Measurements from ENCODE around the gene RNGTT. TPM values are rescaled to one million over a fixed set of nuclear protein-coding genes. Genes with fewer than 3 reads are reported as not detected.

RNGTT gene
- total RNA-seq, 2 donors from 2014 or later: 18.1 to 18.2 TPM

GRCh38 chr6:88562353-88563276 is 400.8 kb downstream of the RNGTT start:
- Mint-ChIP-seq H3K27me3 (ENCODE audit: low read depth) (no peaks in the 10 kb centered on the region), H3K36me3 (ENCODE audit: insufficient read depth in 2 of 2) (no peaks in the 10 kb centered on the region), H3K9me3 (no peaks in the 10 kb centered on the region), H3K27ac (no peak overlapping the region), H3K4me3 (no peak overlapping the region), H3K4me1 (ENCODE audit: low read depth) (no peaks in the 10 kb centered on the region)
- ATAC-seq (replicated peaks in 1 of 2) (no peak), DNase-seq (no peak)

- Mint-ChIP-seq H3K36me3 (ENCODE audit: insufficient read depth in 2 of 2) (no peaks in the 10 kb centered on the region), H3K4me1 (ENCODE audit: low read depth) (no peaks in the 10 kb centered on the region), H3K27me3 (ENCODE audit: low read depth) (no peaks in the 10 kb centered on the region), H3K27ac (no peak overlapping the region), H3K4me3 (no peak overlapping the region), H3K9me3 (no peaks in the 10 kb centered on the region)
- no peak for DNase-seq
- no peak for ATAC-seq (replicated peaks in 1 of 2)
These were observed 401.5 kb downstream of the RNGTT start for GRCh38 chr6:88561954-88562315.

- Mint-ChIP-seq H3K4me1 (ENCODE audit: low read depth) (no peaks in the 10 kb centered on the region), H3K36me3 (ENCODE audit: insufficient read depth in 2 of 2) (no peaks in the 10 kb centered on the region)
These were observed 402.1 kb downstream of the RNGTT start for GRCh38 chr6:88561034-88561953.

More at GRCh38 chr6:88561034-88561953, 402.1 kb downstream of the RNGTT start:
- DNase-seq (no peak), ATAC-seq (replicated peaks in 1 of 2) (no peak)
- no peak overlapping the region for H3K4me3 Mint-ChIP-seq
- no peaks in the 10 kb centered on the region for H3K27me3 Mint-ChIP-seq (ENCODE audit: low read depth)
- H3K9me3 Mint-ChIP-seq: no peaks in the 10 kb centered on the region
- H3K27ac Mint-ChIP-seq: no peak overlapping the region

Other genes starting within 250 kb of the RNGTT start
- 100 to 1,000 TPM; 119 to 137 TPM for gene PNRC1, start 117.1 kb upstream of the RNGTT start, total RNA-seq
- gene SRSF12, start 154.5 kb upstream of the RNGTT start, total RNA-seq: under 1 TPM; 0.23 to 0.46 TPM
- 10 to 100 TPM; 11.6 to 17.6 TPM for gene PM20D2, start 182.4 kb upstream of the RNGTT start, total RNA-seq

Measured in activated T-cell treated with anti-CD3 and anti-CD28 coated beads, Interleukin-2, amount 50 U/mL, for 72 hours (primary cell).